IPS-15b (cell line): Measurements from ENCODE around the gene S100B.

Source experiments
- H3K27me3 ChIP-seq: one replicate; pipeline ENCODE4 v1.6.1; 2013; ENCODE audit warnings: low read length; ENCODE audit not compliant: control insufficient read depth, insufficient read depth
- H3K36me3 ChIP-seq: one replicate; pipeline ENCODE4 v1.6.1; 2013; ENCODE audit warnings: low read length; ENCODE audit not compliant: control insufficient read depth, insufficient read depth
- H3K4me1 ChIP-seq: one replicate; pipeline ENCODE4 v1.6.1; 2013; ENCODE audit warnings: mild to moderate bottlenecking, low read length; ENCODE audit not compliant: control insufficient read depth, insufficient read depth
- H3K4me3 ChIP-seq: one replicate; pipeline ENCODE4 v1.5.1; 2013; ENCODE audit warnings: low read depth, low read length
- H3K9ac ChIP-seq: one replicate; pipeline ENCODE4 v1.6.1; 2013; ENCODE audit warnings: low read depth, mild to moderate bottlenecking, low read length
- H3K9me3 ChIP-seq: one replicate; pipeline ENCODE4 v1.6.1; 2013; ENCODE audit warnings: mild to moderate bottlenecking, low read length; ENCODE audit not compliant: control insufficient read depth, insufficient read depth

The S100B gene

DNA sequence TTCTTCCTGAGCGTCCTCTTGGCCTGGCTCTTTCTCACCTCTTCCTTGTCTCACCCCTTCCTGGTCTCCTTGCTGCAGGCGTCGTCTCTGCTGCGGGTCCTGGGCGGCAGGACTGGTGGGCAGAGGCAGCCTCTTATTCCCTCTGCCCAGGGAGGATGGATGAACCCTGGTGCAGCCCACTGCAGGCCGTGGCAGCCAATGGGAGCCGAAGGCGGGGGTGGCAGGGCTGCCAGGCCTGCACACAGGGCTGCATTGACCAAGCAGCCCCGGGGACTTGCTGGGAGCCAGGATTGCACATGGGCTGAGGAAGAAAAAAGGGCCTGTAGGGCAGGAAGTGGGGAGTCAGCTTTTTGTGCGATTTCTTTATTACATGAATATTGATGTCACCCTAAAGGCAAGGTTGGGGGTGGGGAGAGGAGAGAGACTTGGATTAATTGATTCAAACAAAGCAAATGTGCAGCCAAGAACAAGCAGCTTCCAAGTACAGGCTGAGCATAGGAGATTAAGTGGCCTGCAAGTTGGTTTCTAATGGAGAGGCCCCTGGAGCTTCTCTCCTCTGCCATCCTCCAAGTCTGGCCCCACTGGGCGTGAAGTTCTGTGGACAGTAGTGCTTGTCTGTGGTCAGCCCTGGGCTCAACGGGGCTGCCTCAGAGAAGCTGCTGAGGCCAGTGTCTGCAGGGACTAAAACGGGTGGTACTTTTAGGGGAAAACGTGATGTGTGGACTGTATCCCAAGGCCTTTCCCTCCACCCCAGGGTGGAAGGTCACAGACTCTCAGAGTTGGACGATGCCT lies at the start of gene S100B:
TSS of gene S100B (minus strand) at position 108 of the 792 bp plus-strand sequence. CDS start 2,667 bp downstream, outside the sequence.
- Histone ChIP-seq H3K9me3 (peaks cover 3% of the 10 kb centered on the region), H3K27me3 (no peaks in the 10 kb centered on the region), H3K36me3 (no peaks in the 10 kb centered on the region), H3K9ac (no peak within 1 kb of the TSS), H3K4me1 (peaks cover 18% of the 10 kb centered on the region), H3K4me3 (no peak within 1 kb of the TSS)

- Histone ChIP-seq H3K4me3 (no peak overlapping the region), H3K9me3 (no peaks in the 10 kb centered on the region), H3K36me3 (peaks cover 41% of the 10 kb centered on the region), H3K4me1 (no peaks in the 10 kb centered on the region), H3K27me3 (no peaks in the 10 kb centered on the region), H3K9ac (no peak overlapping the region)
Measured at GRCh38 chr21:46651121-46651520, 46.2 kb upstream of the S100B start.

GRCh38 chr21:46650476-46651098 lies 45.7 kb upstream of the S100B start:
- Histone ChIP-seq H3K9ac (no peak overlapping the region), H3K4me3 (no peak overlapping the region), H3K36me3 (peaks cover 44% of the 10 kb centered on the region), H3K27me3 (no peaks in the 10 kb centered on the region), H3K9me3 (no peaks in the 10 kb centered on the region), H3K4me1 (no peaks in the 10 kb centered on the region)

- H3K4me3 ChIP-seq: no peak overlapping the region
- H3K36me3 ChIP-seq: peaks cover 50% of the 10 kb centered on the region
Measured at GRCh38 chr21:46649356-46649755, 44.5 kb upstream of the S100B start.

GRCh38 chr21:46648539-46648938 lies 43.7 kb upstream of the S100B start:
- Histone ChIP-seq H3K4me3 (no peak overlapping the region), H3K27me3 (no peaks in the 10 kb centered on the region), H3K4me1 (no peaks in the 10 kb centered on the region), H3K9ac (no peak overlapping the region), H3K9me3 (no peaks in the 10 kb centered on the region), H3K36me3 (peaks cover 56% of the 10 kb centered on the region)

More at GRCh38 chr21:46649356-46649755, 44.5 kb upstream of the S100B start:
- Histone ChIP-seq H3K27me3 (no peaks in the 10 kb centered on the region), H3K9me3 (no peaks in the 10 kb centered on the region), H3K4me1 (no peaks in the 10 kb centered on the region), H3K9ac (no peak overlapping the region)

GRCh38 chr21:46646541-46647154 lies 41.8 kb upstream of the S100B start:
- H3K4me1 ChIP-seq: no peaks in the 10 kb centered on the region
- H3K4me3 ChIP-seq: no peak overlapping the region
- no peak overlapping the region for H3K9ac ChIP-seq
- no peaks in the 10 kb centered on the region for H3K27me3 ChIP-seq
- no peaks in the 10 kb centered on the region for H3K9me3 ChIP-seq
- H3K36me3 ChIP-seq: peaks cover 50% of the 10 kb centered on the region

- Histone ChIP-seq H3K4me3 (no peak overlapping the region), H3K9ac (no peak overlapping the region), H3K36me3 (peaks cover 47% of the 10 kb centered on the region), H3K4me1 (no peaks in the 10 kb centered on the region), H3K27me3 (no peaks in the 10 kb centered on the region), H3K9me3 (no peaks in the 10 kb centered on the region)
Measured at GRCh38 chr21:46645840-46646239, 41.0 kb upstream of the S100B start.

DNA sequence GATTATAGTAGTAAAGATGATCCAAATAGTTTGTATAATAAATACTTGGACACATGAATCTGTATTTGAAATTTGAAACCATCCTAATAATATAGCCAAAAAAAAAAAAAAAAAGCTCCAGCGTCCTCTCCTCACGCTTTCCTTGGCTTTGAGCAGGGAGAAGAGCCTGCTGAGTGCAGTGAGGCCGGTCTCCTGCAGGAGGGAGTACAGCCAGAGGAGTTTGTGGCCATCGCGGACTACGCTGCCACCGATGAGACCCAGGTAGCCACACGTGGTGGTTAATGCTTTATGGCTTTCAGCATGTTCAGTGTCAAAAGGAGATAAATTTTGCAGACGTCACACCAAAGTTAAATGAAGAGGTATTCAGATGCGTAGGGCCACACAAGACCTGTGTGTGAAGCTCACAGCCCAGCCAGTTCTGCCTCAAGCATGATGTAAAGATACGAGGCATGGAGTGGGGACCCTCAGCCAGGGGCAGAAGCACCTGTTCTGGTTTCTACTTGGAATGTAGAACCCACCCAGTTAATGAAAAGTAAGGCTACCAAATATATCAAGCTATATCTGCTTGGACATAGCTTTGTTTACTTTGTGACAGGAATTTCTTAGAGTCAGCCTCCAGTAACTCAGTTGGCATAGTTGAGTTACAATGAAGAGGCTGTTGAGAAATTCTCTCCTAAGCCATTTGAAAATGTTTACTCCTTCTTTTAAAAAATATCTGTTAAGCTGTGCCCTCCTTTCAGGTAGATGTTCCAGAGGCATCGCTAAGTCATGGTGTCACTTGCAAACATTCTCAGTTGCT lies 38.7 kb upstream of the S100B start:
- Histone ChIP-seq H3K36me3 (peaks cover 27% of the 10 kb centered on the region), H3K4me1 (no peaks in the 10 kb centered on the region), H3K9ac (no peak overlapping the region), H3K4me3 (no peak overlapping the region), H3K27me3 (no peaks in the 10 kb centered on the region), H3K9me3 (no peaks in the 10 kb centered on the region)

DNA sequence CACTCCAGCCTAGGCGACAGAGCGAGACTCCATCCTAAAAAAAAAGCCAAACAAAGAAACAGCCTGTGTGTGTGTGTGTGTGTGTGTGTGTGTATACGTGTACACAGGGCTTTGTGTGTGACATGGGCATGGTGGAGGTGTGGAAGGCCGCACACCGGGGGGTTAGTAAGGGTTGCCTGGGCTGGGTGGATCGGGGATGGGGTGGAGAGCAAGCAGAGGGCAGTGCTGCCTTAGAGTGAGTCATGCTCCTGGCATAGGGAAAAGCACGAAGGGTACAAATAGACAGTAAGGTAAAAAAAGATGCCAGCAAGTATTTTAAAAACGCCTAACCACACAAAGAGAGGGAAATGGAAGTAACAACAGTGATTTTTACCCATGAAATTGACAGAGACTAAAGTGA lies 36.8 kb upstream of the S100B start:
- no peaks in the 10 kb centered on the region for H3K4me1 ChIP-seq
- H3K36me3 ChIP-seq: peaks cover 21% of the 10 kb centered on the region
- H3K27me3 ChIP-seq: no peaks in the 10 kb centered on the region
- no peak overlapping the region for H3K9ac ChIP-seq
- H3K4me3 ChIP-seq: no peak overlapping the region
- no peaks in the 10 kb centered on the region for H3K9me3 ChIP-seq

GRCh38 chr21:46639489-46640386 lies 34.9 kb upstream of the S100B start:
- Histone ChIP-seq H3K4me3 (no peak overlapping the region), H3K36me3 (peaks cover 13% of the 10 kb centered on the region), H3K9ac (no peak overlapping the region), H3K9me3 (no peaks in the 10 kb centered on the region), H3K4me1 (no peaks in the 10 kb centered on the region), H3K27me3 (no peaks in the 10 kb centered on the region)
